SU-DHL-6 (cell line): Measurements from ENCODE around the gene NT5C1A.

ENCODE experiments used
- H2AFZ ChIP-seq: fragments of 200-600 bp; sonication (generic); 2 replicates; pipeline ENCODE4 v1.6.1; 2014; ENCODE audit warnings: low read depth, mild to moderate bottlenecking, moderate library complexity, mixed read lengths, antibody characterized with exemption, low read length; ENCODE audit not compliant: severe bottlenecking
- H3F3A ChIP-seq: fragments of 200-600 bp; shearing (Covaris generic); 2 replicates; pipeline ENCODE4 v1.6.0; 2016; ENCODE audit warnings: antibody characterized with exemption, mild to moderate bottlenecking; ENCODE audit not compliant: insufficient read depth
- H3K27ac ChIP-seq: fragments of 200-600 bp; sonication (generic); 2 replicates; pipeline ENCODE4 v1.5.1; 2016; ENCODE audit warnings: low read depth, mild to moderate bottlenecking, low read length, moderate library complexity, mixed read lengths
- H3K27me3 ChIP-seq: fragments of 200-600 bp; sonication (generic), shearing (Covaris generic); 2 replicates; pipeline ENCODE4 v1.6.0; 2014; ENCODE audit warnings: mild to moderate bottlenecking, low read length
- H3K36me3 ChIP-seq: fragments of 200-600 bp; sonication (generic); 2 replicates; pipeline ENCODE4 v1.6.1; 2014; ENCODE audit warnings: mild to moderate bottlenecking, low read length, mixed read lengths
- H3K4me2 ChIP-seq: fragments of 300-600, 200-600 bp; shearing (Covaris generic), sonication (generic); 2 replicates; pipeline ENCODE4 v1.6.0; 2014; ENCODE audit warnings: low read length, low read depth, mild to moderate bottlenecking; ENCODE audit not compliant: poor library complexity, severe bottlenecking
- H3K4me3 ChIP-seq: fragments of 200-600 bp; sonication (generic); 2 replicates; pipeline ENCODE4 v1.5.1; 2014; ENCODE audit warnings: antibody characterized with exemption, low read length, mild to moderate bottlenecking, mixed read lengths; ENCODE audit not compliant: insufficient read depth, poor library complexity, severe bottlenecking
- H3K79me2 ChIP-seq: fragments of 200-600 bp; sonication (generic); 2 replicates; pipeline ENCODE4 v1.6.1; 2014; ENCODE audit warnings: mild to moderate bottlenecking, low read length, moderate library complexity; ENCODE audit not compliant: insufficient read depth
- H3K9ac ChIP-seq: fragments of 200-600 bp; sonication (generic); 2 replicates; pipeline ENCODE4 v1.7.0; 2014; ENCODE audit warnings: mild to moderate bottlenecking, low read length
- H3K9me2 ChIP-seq: fragments of 200-600 bp; sonication (generic); replicated peaks from 2 replicates; pipeline ENCODE4 v1.6.1; 2014; ENCODE audit warnings: low read length; ENCODE audit not compliant: insufficient read depth
- H3K9me3 ChIP-seq: fragments of 200-600 bp; sonication (generic); 2 replicates; pipeline ENCODE4 v1.6.1; 2014; ENCODE audit warnings: low read length, mixed read lengths; ENCODE audit not compliant: insufficient read depth
- H4K20me1 ChIP-seq: fragments of 200-600 bp; sonication (generic); 2 replicates; pipeline ENCODE4 v1.6.1; 2014; ENCODE audit warnings: low read depth, mild to moderate bottlenecking, antibody characterized with exemption, low read length, moderate library complexity, mixed read lengths
- EZH2phosphoT487 ChIP-seq: fragments of 200-600 bp; sonication (generic), shearing (Covaris generic); conservative IDR thresholded peaks from 2 replicates; pipeline ENCODE4 v1.6.1; 2018; ENCODE audit warnings: mild to moderate bottlenecking, antibody characterized with exemption, low read length, moderate library complexity, mixed read lengths
- TF ChIP-seq, protein P1 (sequence below): fragments of 200-600 bp; sonication (generic); IDR thresholded peaks from one replicate; pipeline ENCODE4 v1.5.1; 2017; ENCODE audit warnings: antibody characterized with exemption, mild to moderate bottlenecking, low read length, moderate library complexity; ENCODE audit not compliant: insufficient read depth, poor library complexity, severe bottlenecking

NT5C1A gene

DNA sequence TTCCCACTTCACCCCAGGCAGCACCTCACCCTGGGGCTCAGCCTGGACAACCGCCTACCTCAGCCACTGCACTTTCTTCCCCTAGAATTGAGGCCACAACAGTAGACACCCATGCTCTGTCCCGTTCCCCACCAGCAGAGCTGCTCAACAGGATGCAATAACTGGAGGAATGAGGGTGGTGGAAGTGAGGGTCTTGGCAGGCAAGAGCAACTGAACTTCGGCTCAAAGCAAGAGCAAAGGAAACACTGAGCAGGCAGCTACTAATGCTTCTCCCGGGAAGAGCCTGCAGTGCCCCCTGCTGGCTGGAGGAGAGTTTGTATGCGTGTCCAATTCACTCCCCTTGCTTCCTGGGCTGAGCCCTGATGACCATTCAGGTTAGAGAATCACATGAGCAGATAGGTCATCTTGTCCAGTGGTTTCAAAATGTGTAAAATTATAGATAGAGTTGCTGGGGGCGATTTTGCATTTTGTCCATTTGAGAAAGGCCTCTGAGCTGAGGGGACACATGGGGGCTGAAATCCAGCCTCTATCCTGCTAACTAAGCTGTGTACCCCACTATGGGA, 13.9 kb downstream of the NT5C1A start:
- H3K4me2 ChIP-seq: no peak overlapping the region
- H4K20me1 ChIP-seq: no peaks in the 10 kb centered on the region
- H3K27ac ChIP-seq: no peak overlapping the region
- no peaks in the 10 kb centered on the region for H3F3A ChIP-seq
- TF ChIP-seq EZH2phosphoT487: no peak
- TF ChIP-seq, protein P1, sequence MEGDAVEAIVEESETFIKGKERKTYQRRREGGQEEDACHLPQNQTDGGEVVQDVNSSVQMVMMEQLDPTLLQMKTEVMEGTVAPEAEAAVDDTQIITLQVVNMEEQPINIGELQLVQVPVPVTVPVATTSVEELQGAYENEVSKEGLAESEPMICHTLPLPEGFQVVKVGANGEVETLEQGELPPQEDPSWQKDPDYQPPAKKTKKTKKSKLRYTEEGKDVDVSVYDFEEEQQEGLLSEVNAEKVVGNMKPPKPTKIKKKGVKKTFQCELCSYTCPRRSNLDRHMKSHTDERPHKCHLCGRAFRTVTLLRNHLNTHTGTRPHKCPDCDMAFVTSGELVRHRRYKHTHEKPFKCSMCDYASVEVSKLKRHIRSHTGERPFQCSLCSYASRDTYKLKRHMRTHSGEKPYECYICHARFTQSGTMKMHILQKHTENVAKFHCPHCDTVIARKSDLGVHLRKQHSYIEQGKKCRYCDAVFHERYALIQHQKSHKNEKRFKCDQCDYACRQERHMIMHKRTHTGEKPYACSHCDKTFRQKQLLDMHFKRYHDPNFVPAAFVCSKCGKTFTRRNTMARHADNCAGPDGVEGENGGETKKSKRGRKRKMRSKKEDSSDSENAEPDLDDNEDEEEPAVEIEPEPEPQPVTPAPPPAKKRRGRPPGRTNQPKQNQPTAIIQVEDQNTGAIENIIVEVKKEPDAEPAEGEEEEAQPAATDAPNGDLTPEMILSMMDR: peak; percentile 86
- H3K27me3 ChIP-seq: no peaks in the 10 kb centered on the region
- peak overlapping the region; percentile 50 for H2AFZ ChIP-seq
- no peaks in the 10 kb centered on the region for H3K36me3 ChIP-seq
- no peaks in the 10 kb centered on the region for H3K9me2 ChIP-seq
- H3K4me3 ChIP-seq: no peak overlapping the region
- H3K9me3 ChIP-seq: no peaks in the 10 kb centered on the region
- H3K9ac ChIP-seq: no peak overlapping the region
- H3K79me2 ChIP-seq: no peaks in the 10 kb centered on the region

DNA sequence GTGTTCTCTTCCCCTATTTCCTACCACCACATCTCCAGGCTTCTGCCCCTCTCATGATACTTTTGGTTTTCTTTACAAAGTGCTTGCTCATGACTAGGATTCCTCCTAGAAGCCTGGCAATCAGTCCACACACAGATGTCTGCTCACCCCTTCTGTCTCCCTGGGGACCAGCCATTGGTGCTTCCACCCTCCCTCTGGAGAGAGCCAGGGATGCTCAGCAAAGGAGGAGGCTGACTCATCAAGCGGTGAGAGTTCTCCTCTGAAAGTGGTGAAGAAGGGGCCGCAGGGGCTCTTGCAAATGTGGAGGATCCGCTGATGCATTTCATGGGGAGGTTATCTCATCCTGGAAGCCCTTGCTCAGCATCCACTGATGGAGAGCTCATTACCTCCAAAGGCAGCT, 14.5 kb downstream of the NT5C1A start:
- Histone ChIP-seq H2AFZ (peak overlapping the region; percentile 50), H3K27me3 (no peaks in the 10 kb centered on the region), H3K9me2 (no peaks in the 10 kb centered on the region), H3K9ac (no peak overlapping the region), H3K36me3 (no peaks in the 10 kb centered on the region), H3K27ac (no peak overlapping the region), H3K79me2 (no peaks in the 10 kb centered on the region), H3F3A (no peaks in the 10 kb centered on the region), H3K4me3 (no peak overlapping the region), H4K20me1 (no peaks in the 10 kb centered on the region), H3K9me3 (no peaks in the 10 kb centered on the region), H3K4me2 (no peak overlapping the region)
- TF ChIP-seq, protein P1: no peak
- TF ChIP-seq EZH2phosphoT487: no peak

DNA sequence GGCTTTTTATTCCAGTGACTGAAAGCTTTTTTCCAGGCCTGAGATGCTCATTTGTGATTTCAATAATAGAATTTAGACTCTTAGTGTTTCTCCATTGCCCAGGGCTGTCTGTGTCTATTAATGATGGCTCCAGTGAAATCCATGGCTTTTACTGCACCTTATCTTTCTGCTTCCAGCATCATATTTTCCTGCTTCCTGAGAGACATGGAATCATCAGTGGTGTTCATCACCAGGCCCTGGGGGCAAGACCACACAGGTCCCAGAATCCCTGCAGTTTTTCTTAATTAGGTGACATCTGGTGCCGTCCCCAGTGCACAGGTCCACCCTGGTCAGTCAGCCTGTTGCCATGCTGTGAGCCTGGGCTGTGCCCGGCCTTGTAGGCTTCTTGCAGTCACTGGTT, 15.5 kb downstream of the NT5C1A start:
- Histone ChIP-seq H3F3A (no peaks in the 10 kb centered on the region), H3K79me2 (no peaks in the 10 kb centered on the region), H4K20me1 (no peaks in the 10 kb centered on the region), H3K36me3 (no peaks in the 10 kb centered on the region), H2AFZ (no peak overlapping the region), H3K4me2 (no peak overlapping the region), H3K9ac (no peak overlapping the region), H3K27ac (no peak overlapping the region), H3K9me3 (no peaks in the 10 kb centered on the region), H3K9me2 (no peaks in the 10 kb centered on the region), H3K27me3 (no peaks in the 10 kb centered on the region), H3K4me3 (no peak overlapping the region)
- TF ChIP-seq EZH2phosphoT487: no peak
- TF ChIP-seq, protein P1: no peak
